ENCODE data around the gene ADAP1. TPM values are rescaled to one million over a fixed set of nuclear protein-coding genes. Genes with fewer than 3 reads are reported as not detected.

ADAP1 gene
- total RNA-seq, 1 experiment from 2014 or later: 34.0 TPM

DNA sequence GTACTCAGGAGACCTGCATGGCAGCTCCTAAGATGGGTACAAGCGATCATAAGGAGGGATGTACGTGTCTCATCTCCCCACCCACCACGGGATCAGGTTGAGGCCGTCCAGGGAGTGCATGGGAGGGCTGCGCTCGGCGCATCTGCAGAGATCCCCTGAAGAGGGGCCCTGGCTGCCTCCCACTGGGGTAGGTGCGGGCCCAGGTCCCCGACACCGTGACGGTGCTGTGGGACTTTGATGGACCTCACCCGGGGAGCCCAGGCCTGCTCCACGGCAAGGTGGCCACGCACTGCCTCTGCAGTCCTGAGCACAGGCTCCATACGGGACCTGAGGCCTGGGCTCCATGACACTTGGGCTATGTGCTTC, 65.5 kb downstream of the ADAP1 start:
- ChIA-PET POLR2A (no interaction called here), CTCF (no interaction called here), RAD21 (ENCODE audit: low non-redundant PET in 1 of 2, low total read pairs in 2 of 2, uncharacterized antibody in 2 of 2, unreplicated experiment in 2 of 2) (no interaction called here)
- Histone ChIP-seq H3K27ac (ENCODE audit: low read depth, low read length) (no peak overlapping the region), H3K79me2 (ENCODE audit: insufficient read depth, low read length) (peaks cover 55% of the 10 kb centered on the region), H3K36me3 (ENCODE audit: control insufficient read depth in 1 of 2, insufficient read depth in 2 of 2, low read length in 2 of 2) (peaks cover 4 to 19% of the 10 kb centered on the region in 2 experiments; a peak in 3 of 4 replicates), H2AFZ (ENCODE audit: low read depth, low read length, poor library complexity, severe bottlenecking) (no peak overlapping the region), H3K27me3 (ENCODE audit: insufficient read depth, low read length) (no peaks in the 10 kb centered on the region), H3K9ac (ENCODE audit: low read length) (no peak overlapping the region), H3K9me3 (ENCODE audit: control insufficient read depth in 1 of 2, insufficient read depth in 1 of 2, low read depth in 1 of 2, low read length in 2 of 2) (no peaks in the 10 kb centered on the region), H3K4me1 (ENCODE audit: control insufficient read depth in 1 of 2, insufficient read depth in 2 of 2, low read length in 2 of 2) (no peaks in the 10 kb centered on the region), H3K4me3 (replicated peaks in 1 of 2; ENCODE audit: low read depth in 1 of 2, low read length in 2 of 2) (no peak overlapping the region), H4K20me1 (ENCODE audit: insufficient read depth) (no peaks in the 10 kb centered on the region), H3K4me2 (ENCODE audit: low read length) (no peak overlapping the region), H3K9me2 (ENCODE audit: insufficient read depth) (no peaks in the 10 kb centered on the region)
- no peak for DNase-seq (ENCODE audit: low read depth, low spot score)
- no peak for ATAC-seq
- intact Hi-C loops (cut with micrococcal nuclease): no loop called here
- TF ChIP-seq EGR1 (IDR thresholded peaks at IDR 0.05; ENCODE audit: low read depth): no peak
- no peak for TF ChIP-seq CBX3 (IDR thresholded peaks at IDR 0.05; ENCODE audit: low read depth)
- TF ChIP-seq JUND (IDR thresholded peaks at IDR 0.05): no peak
- TF ChIP-seq SIN3A (IDR thresholded peaks at IDR 0.05; ENCODE audit: low read depth): no peak
- TF ChIP-seq POLR2AphosphoS5 (IDR thresholded peaks at IDR 0.05; ENCODE audit: low read depth, low read length): no peak
- no peak for TF ChIP-seq ELF1 (IDR thresholded peaks at IDR 0.05; ENCODE audit: borderline replicate concordance, low read depth)
- no peak for TF ChIP-seq RAD21 (IDR thresholded peaks at IDR 0.05; ENCODE audit: low read depth)
- TF ChIP-seq TCF7L2 (IDR thresholded peaks at IDR 0.05; ENCODE audit: borderline replicate concordance, extremely low read depth, insufficient read depth, insufficient read length): no peak
- TF ChIP-seq YY1 (IDR thresholded peaks at IDR 0.05; ENCODE audit: extremely low read depth, insufficient replicate concordance, low read depth, low read length): no peak
- no peak for TF ChIP-seq ZNF274 (IDR thresholded peaks at IDR 0.05; ENCODE audit: low read depth, low read length)
- BruUV-seq (replicated peaks): no TSS peak

DNA sequence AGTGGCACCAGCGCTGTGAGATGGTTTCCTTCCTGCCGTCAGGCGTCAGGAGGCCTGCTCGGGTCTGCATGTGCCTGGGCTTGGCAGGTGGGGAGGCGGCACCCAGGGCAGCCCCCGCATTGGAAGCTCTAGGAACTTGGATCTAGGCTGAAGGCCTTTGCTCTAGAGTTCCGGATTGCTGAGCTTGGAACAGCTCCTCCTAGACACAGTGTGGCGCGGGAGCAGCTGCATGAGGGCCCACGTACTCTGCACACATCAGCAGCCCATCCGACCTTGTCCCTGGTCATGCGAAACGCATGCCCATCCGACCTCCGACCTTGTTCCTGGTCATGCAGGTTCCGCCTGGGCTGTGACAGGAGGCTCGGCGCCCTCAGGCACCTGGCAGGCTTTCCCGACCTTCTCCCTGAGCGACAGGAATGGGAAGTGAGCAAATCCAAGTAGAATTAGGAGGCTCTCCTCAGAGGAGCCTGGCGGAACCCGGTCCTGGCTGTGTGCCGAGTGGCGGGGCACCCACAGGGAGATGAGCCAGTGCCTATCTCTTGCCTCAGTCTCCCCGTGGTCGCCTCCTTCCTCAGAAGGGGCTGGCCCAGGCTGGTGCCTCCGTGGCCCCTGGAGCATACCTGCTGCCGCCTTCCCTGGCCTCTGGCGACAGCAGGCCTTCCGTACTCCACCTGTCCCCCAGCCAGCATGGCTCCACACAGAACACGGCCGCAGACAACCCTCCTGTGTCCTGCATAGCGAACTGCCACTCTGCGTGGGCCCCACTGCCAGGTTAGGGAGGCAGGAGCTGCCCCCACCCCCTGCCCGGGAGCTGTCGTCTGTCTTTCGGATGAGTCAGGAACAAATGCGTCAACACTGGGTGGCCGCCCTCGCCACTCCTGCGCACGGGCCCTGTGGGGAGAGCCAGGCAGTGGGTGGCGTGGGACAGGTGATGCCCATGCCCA, 66.1 kb downstream of the ADAP1 start:
- Histone ChIP-seq H3K9me3 (ENCODE audit: control insufficient read depth in 1 of 2, insufficient read depth in 1 of 2, low read depth in 1 of 2, low read length in 2 of 2) (no peaks in the 10 kb centered on the region), H3K36me3 (ENCODE audit: control insufficient read depth in 1 of 2, insufficient read depth in 2 of 2, low read length in 2 of 2) (peaks cover 4 to 19% of the 10 kb centered on the region in 2 experiments; a peak in 3 of 4 replicates), H3K79me2 (ENCODE audit: insufficient read depth, low read length) (peaks cover 62% of the 10 kb centered on the region), H3K9me2 (ENCODE audit: insufficient read depth) (no peaks in the 10 kb centered on the region), H3K4me3 (replicated peaks in 1 of 2; ENCODE audit: low read depth in 1 of 2, low read length in 2 of 2) (no peak overlapping the region), H3K27ac (ENCODE audit: low read depth, low read length) (no peak overlapping the region), H4K20me1 (ENCODE audit: insufficient read depth) (no peaks in the 10 kb centered on the region), H3K4me2 (ENCODE audit: low read length) (no peak overlapping the region), H3K9ac (ENCODE audit: low read length) (no peak overlapping the region), H3K27me3 (ENCODE audit: insufficient read depth, low read length) (no peaks in the 10 kb centered on the region), H2AFZ (ENCODE audit: low read depth, low read length, poor library complexity, severe bottlenecking) (no peak overlapping the region), H3K4me1 (ENCODE audit: control insufficient read depth in 1 of 2, insufficient read depth in 2 of 2, low read length in 2 of 2) (no peaks in the 10 kb centered on the region)
- POLR2A ChIA-PET: no interaction called here
- no peak for DNase-seq (ENCODE audit: low read depth, low spot score)
- CTCF ChIA-PET: no interaction called here
- intact Hi-C loops (cut with micrococcal nuclease): no loop called here
- no TSS peak for BruUV-seq (replicated peaks)
- ATAC-seq: no peak
- TF ChIP-seq, protein P1, sequence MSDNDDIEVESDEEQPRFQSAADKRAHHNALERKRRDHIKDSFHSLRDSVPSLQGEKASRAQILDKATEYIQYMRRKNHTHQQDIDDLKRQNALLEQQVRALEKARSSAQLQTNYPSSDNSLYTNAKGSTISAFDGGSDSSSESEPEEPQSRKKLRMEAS (IDR thresholded peaks at IDR 0.05): no peak
- TF ChIP-seq RAD21 (IDR thresholded peaks at IDR 0.05; ENCODE audit: low read depth): no peak
- no peak for TF ChIP-seq EGR1 (IDR thresholded peaks at IDR 0.05; ENCODE audit: low read depth)
- TF ChIP-seq CBX3 (IDR thresholded peaks at IDR 0.05; ENCODE audit: low read depth): no peak
- TF ChIP-seq POLR2A (IDR thresholded peaks at IDR 0.05; ENCODE audit: borderline replicate concordance, extremely low read depth, insufficient read depth, insufficient read length): no peak
- TF ChIP-seq ZFX (IDR thresholded peaks at IDR 0.05): no peak
- TF ChIP-seq FOSL1 (IDR thresholded peaks at IDR 0.05; ENCODE audit: low read depth): no peak
- TF ChIP-seq SP1 (IDR thresholded peaks at IDR 0.05; ENCODE audit: low read depth): no peak
- TF ChIP-seq, protein P2, sequence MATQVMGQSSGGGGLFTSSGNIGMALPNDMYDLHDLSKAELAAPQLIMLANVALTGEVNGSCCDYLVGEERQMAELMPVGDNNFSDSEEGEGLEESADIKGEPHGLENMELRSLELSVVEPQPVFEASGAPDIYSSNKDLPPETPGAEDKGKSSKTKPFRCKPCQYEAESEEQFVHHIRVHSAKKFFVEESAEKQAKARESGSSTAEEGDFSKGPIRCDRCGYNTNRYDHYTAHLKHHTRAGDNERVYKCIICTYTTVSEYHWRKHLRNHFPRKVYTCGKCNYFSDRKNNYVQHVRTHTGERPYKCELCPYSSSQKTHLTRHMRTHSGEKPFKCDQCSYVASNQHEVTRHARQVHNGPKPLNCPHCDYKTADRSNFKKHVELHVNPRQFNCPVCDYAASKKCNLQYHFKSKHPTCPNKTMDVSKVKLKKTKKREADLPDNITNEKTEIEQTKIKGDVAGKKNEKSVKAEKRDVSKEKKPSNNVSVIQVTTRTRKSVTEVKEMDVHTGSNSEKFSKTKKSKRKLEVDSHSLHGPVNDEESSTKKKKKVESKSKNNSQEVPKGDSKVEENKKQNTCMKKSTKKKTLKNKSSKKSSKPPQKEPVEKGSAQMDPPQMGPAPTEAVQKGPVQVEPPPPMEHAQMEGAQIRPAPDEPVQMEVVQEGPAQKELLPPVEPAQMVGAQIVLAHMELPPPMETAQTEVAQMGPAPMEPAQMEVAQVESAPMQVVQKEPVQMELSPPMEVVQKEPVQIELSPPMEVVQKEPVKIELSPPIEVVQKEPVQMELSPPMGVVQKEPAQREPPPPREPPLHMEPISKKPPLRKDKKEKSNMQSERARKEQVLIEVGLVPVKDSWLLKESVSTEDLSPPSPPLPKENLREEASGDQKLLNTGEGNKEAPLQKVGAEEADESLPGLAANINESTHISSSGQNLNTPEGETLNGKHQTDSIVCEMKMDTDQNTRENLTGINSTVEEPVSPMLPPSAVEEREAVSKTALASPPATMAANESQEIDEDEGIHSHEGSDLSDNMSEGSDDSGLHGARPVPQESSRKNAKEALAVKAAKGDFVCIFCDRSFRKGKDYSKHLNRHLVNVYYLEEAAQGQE (IDR thresholded peaks at IDR 0.05; ENCODE audit: low read depth): no peak
- RAD21 ChIA-PET (ENCODE audit: low non-redundant PET in 1 of 2, low total read pairs in 2 of 2, uncharacterized antibody in 2 of 2, unreplicated experiment in 2 of 2): no interaction called here
